Measurements from ENCODE around the gene PITX2. TPM values are rescaled to one million over a fixed set of nuclear protein-coding genes. Genes with fewer than 3 reads are reported as not detected.

PITX2 gene
- polyA plus RNA-seq, 3 donors, result 3.3 to 5.0 (median 4.3) TPM

- DNase-seq (ENCODE audit: extremely low read depth in 1 of 11, low read depth in 9 of 11, low spot score in 4 of 11), result peak in 2 of 11 donors; percentile 19 to 42
Measured at GRCh38 chr4:110616238-110617074, 6.4 kb downstream of the PITX2 start.

GRCh38 chr4:110615353-110616237 lies 7.3 kb downstream of the PITX2 start:
- peak in 2 of 11 donors; percentile 20 to 22 for DNase-seq (ENCODE audit: extremely low read depth in 1 of 11, low read depth in 9 of 11, low spot score in 4 of 11)

GRCh38 chr4:110614976-110615352 lies 7.9 kb downstream of the PITX2 start:
- DNase-seq (ENCODE audit: extremely low read depth in 1 of 11, low read depth in 9 of 11, low spot score in 4 of 11), result peak in 1 of 11 donors; percentile 17

GRCh38 chr4:110614173-110614963 lies 8.5 kb downstream of the PITX2 start:
- peak in 1 of 11 donors; percentile 9 for DNase-seq (ENCODE audit: extremely low read depth in 1 of 11, low read depth in 9 of 11, low spot score in 4 of 11)

GRCh38 chr4:110613745-110614144 lies 9.1 kb downstream of the PITX2 start:
- peak in 1 of 11 donors; percentile 13 for DNase-seq (ENCODE audit: extremely low read depth in 1 of 11, low read depth in 9 of 11, low spot score in 4 of 11)

- no peak for DNase-seq (ENCODE audit: extremely low read depth in 1 of 11, low read depth in 9 of 11, low spot score in 4 of 11)
Measured at GRCh38 chr4:110612631-110613269, 10.1 kb downstream of the PITX2 start.

GRCh38 chr4:110611968-110612447 lies 10.9 kb downstream of the PITX2 start:
- no peak for DNase-seq (ENCODE audit: extremely low read depth in 1 of 11, low read depth in 9 of 11, low spot score in 4 of 11)

GRCh38 chr4:110610940-110611831 lies 11.7 kb downstream of the PITX2 start:
- peak in 2 of 11 donors; percentile 24 to 84 for DNase-seq (ENCODE audit: extremely low read depth in 1 of 11, low read depth in 9 of 11, low spot score in 4 of 11)

GRCh38 chr4:110610620-110610939 lies 12.3 kb downstream of the PITX2 start:
- DNase-seq (ENCODE audit: extremely low read depth in 1 of 11, low read depth in 9 of 11, low spot score in 4 of 11), result no peak

- DNase-seq (ENCODE audit: extremely low read depth in 1 of 11, low read depth in 9 of 11, low spot score in 4 of 11), result no peak
Measured at GRCh38 chr4:110609044-110609750, 13.7 kb downstream of the PITX2 start.

GRCh38 chr4:110605077-110605476 lies 17.8 kb downstream of the PITX2 start:
- no peak for DNase-seq (ENCODE audit: extremely low read depth in 1 of 11, low read depth in 9 of 11, low spot score in 4 of 11)

- no peak for DNase-seq (ENCODE audit: extremely low read depth in 1 of 11, low read depth in 9 of 11, low spot score in 4 of 11)
Measured at GRCh38 chr4:110602061-110602460, 20.8 kb downstream of the PITX2 start.

- DNase-seq (ENCODE audit: extremely low read depth in 1 of 11, low read depth in 9 of 11, low spot score in 4 of 11), result no peak
Measured at GRCh38 chr4:110597582-110597981, 25.3 kb downstream of the PITX2 start.

- no peak for DNase-seq (ENCODE audit: extremely low read depth in 1 of 11, low read depth in 9 of 11, low spot score in 4 of 11)
Measured at GRCh38 chr4:110596431-110596830, 26.4 kb downstream of the PITX2 start.

GRCh38 chr4:110595583-110595982 lies 27.3 kb downstream of the PITX2 start:
- DNase-seq (ENCODE audit: extremely low read depth in 1 of 11, low read depth in 9 of 11, low spot score in 4 of 11), result no peak

- no peak for DNase-seq (ENCODE audit: extremely low read depth in 1 of 11, low read depth in 9 of 11, low spot score in 4 of 11)
Measured at GRCh38 chr4:110589297-110589696, 33.6 kb downstream of the PITX2 start.

- DNase-seq (ENCODE audit: extremely low read depth in 1 of 11, low read depth in 9 of 11, low spot score in 4 of 11), result no peak
Measured at GRCh38 chr4:110587666-110588285, 35.1 kb downstream of the PITX2 start.
